Mesothelial cell of epicardium (in vitro differentiated cells): ENCODE results near the gene LRP6. TPM values are rescaled to one million over a fixed set of nuclear protein-coding genes. Genes with fewer than 3 reads are reported as not detected.

Source experiments
- DNase-seq, 2 experiments: peaks; one replicate each; pipeline ENCODE4 v3.0.0; 2021; ENCODE audit warnings: low spot score in 2 of 2; ENCODE audit not compliant: unreplicated experiment in 2 of 2
- H3K27ac Mint-ChIP-seq: 2 replicates; pipeline ENCODE4 v1.8.0; 2021; ENCODE audit warnings: mixed read lengths
- H3K27me3 Mint-ChIP-seq: 2 replicates; pipeline ENCODE4 v1.8.0; 2021; ENCODE audit warnings: low read depth, mixed read lengths
- H3K36me3 Mint-ChIP-seq: 2 replicates; pipeline ENCODE4 v1.8.0; 2021; ENCODE audit warnings: mixed read lengths
- H3K4me1 Mint-ChIP-seq: 2 replicates; pipeline ENCODE4 v1.8.0; 2021; ENCODE audit warnings: mixed read lengths
- H3K4me3 Mint-ChIP-seq: 2 replicates; pipeline ENCODE4 v1.8.0; 2021; ENCODE audit warnings: mild to moderate bottlenecking, moderate library complexity, mixed read lengths
- H3K9me3 Mint-ChIP-seq: 2 replicates; pipeline ENCODE4 v1.8.0; 2021; ENCODE audit warnings: mixed read lengths
- CTCF ChIP-seq: fragments of 200-600 bp; sonication (generic); IDR thresholded peaks from one replicate; pipeline ENCODE4 v1.5.0; 2021; ENCODE audit warnings: antibody characterized with exemption; ENCODE audit not compliant: unreplicated experiment
- total RNA-seq: library from RNA; stranded (reverse); gene quantifications from 3 replicates; pipeline ENCODE4 v1.2.1, GENCODE V29; 2021

Gene LRP6
- total RNA-seq, 1 donor from 2014 or later, result 72.9 TPM

- Mint-ChIP-seq H3K4me1 (peaks cover 2% of the 10 kb centered on the region), H3K9me3 (no peaks in the 10 kb centered on the region), H3K27me3 (no peaks in the 10 kb centered on the region), H3K36me3 (peaks cover 50% of the 10 kb centered on the region), H3K4me3 (no peak overlapping the region), H3K27ac (peak overlapping the region; percentile 38)
- no peak for TF ChIP-seq CTCF
- DNase-seq, result no peak
Observed at GRCh38 chr12:12141000-12141399, 125.8 kb downstream of the LRP6 start.

- Mint-ChIP-seq H3K4me3 (no peak overlapping the region), H3K36me3 (peaks cover 43% of the 10 kb centered on the region), H3K27me3 (no peaks in the 10 kb centered on the region), H3K9me3 (no peaks in the 10 kb centered on the region), H3K4me1 (peaks cover 2% of the 10 kb centered on the region), H3K27ac (no peak overlapping the region)
- no peak for DNase-seq
- no peak for TF ChIP-seq CTCF
Observed at GRCh38 chr12:12138203-12139154, 128.4 kb downstream of the LRP6 start.

- Mint-ChIP-seq H3K4me1 (peaks cover 5% of the 10 kb centered on the region), H3K36me3 (peaks cover 39% of the 10 kb centered on the region), H3K27me3 (no peaks in the 10 kb centered on the region), H3K4me3 (no peak overlapping the region), H3K9me3 (no peaks in the 10 kb centered on the region), H3K27ac (no peak overlapping the region)
- TF ChIP-seq CTCF, result no peak
- DNase-seq, result no peak
Observed at GRCh38 chr12:12133785-12134184, 133.1 kb downstream of the LRP6 start.

DNA sequence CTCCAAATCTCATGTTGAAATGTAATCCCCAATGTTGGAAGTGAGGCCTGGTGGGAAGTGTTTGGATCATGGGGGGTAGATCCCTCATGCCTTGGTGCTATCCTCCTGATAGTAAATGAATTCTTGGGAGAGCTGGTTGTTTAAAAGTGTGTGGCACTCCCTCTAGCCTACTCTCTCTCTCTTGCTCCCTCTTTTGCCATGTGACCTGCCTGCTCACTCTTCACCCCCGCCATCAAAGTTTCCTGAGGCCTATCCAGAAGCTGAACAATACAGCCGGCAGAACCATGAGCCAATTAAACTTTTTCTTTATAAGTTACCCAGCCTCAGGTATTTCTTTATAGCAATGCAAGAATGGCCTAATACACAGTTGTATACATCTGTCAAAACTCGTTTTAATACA is 133.6 kb downstream of the LRP6 start:
- Mint-ChIP-seq H3K4me1 (peaks cover 7% of the 10 kb centered on the region), H3K27me3 (no peaks in the 10 kb centered on the region), H3K4me3 (no peak overlapping the region), H3K27ac (no peak overlapping the region), H3K36me3 (peaks cover 38% of the 10 kb centered on the region), H3K9me3 (no peaks in the 10 kb centered on the region)
- TF ChIP-seq CTCF, result no peak
- no peak for DNase-seq

DNA sequence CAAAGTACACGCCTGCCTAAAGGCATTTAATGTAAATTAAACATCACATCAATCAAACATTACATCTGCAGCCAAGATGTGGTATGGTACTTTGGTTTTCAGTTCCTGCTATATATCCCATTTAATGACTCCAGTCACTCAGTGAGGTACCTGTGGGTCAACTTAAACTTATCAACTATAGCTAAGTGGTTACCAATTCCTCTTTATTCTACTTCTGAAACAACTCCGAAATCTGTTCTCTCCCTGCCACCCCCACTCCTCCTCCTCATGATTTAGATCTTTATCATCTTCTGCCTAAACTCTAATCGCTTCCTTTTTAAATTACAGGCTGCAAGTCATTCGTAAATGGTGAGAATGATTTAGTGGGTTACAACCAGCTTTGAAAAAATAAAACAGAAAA is 138.2 kb downstream of the LRP6 start:
- Mint-ChIP-seq H3K27me3 (no peaks in the 10 kb centered on the region), H3K4me1 (peaks cover 7% of the 10 kb centered on the region), H3K27ac (no peak overlapping the region), H3K4me3 (no peak overlapping the region), H3K9me3 (no peaks in the 10 kb centered on the region), H3K36me3 (peaks cover 45% of the 10 kb centered on the region)
- no peak for DNase-seq
- no peak for TF ChIP-seq CTCF
